GM23248 (cell line): ENCODE data around the gene RP9.

ENCODE experiments used
- EZH2 ChIP-seq: fragments of 200-600 bp; sonication (generic); IDR thresholded peaks from 2 replicates; pipeline ENCODE4 v1.6.1; 2018; ENCODE audit warnings: antibody characterized with exemption, mild to moderate bottlenecking; ENCODE audit not compliant: insufficient read depth, poor library complexity, severe bottlenecking
- EZH2phosphoT487 ChIP-seq: fragments of 200-600 bp; sonication (generic); IDR thresholded peaks from 2 replicates; pipeline ENCODE4 v1.6.1; 2018; ENCODE audit warnings: antibody characterized with exemption, moderate library complexity, mild to moderate bottlenecking, low read depth; ENCODE audit not compliant: insufficient read depth

DNA sequence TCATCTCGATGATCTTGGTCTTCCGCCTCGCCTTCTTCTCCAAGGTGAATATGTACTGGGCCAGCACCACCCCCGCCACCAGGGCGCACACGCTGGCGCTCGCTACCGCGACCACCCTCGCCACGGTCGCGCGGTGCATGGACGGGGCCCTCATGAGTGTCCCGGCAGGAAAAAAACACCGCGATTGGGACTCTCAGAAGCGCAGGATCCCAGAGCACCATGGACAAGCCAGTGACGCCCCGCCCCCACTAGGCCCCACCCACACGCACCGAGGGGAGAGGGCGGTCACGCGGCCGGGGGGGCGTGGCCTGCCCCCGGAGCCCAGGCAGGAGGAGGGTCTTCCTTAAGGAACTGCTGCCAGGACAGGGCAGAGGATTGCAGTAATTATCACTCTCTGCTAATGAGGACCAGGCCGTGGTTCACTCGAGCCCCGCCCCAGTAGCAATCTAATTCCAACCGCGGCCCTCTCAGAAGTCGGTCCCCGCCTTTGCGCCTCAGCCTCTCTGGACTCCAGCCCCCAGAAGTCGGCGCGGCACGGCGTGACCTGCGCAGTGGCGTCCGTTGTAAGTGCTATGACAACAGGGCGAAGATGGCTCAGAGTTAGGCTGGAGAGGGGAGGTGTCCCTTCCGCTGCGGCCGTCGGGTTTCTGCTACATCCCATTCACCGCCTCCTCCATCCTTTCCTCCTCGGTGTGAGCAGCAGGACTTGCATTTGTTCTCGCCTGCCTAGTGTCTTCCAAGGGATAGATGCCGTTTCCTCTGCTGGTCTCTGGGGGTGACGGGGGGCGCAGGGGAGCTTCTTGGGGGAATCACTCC, 20.0 kb upstream of the RP9 start, which contains the start of gene BBS9:
- TF ChIP-seq EZH2: no peak
- no peak for TF ChIP-seq EZH2phosphoT487
